NCI-H187 treated with DMSO at 0.1 percent for 48 hours (cell line): ENCODE results near the gene CD81.

Experiments used
- DNase-seq: peaks from one replicate; lab custom pipeline; 2025; lab: John Stamatoyannopoulos, UW

The CD81 gene

DNA sequence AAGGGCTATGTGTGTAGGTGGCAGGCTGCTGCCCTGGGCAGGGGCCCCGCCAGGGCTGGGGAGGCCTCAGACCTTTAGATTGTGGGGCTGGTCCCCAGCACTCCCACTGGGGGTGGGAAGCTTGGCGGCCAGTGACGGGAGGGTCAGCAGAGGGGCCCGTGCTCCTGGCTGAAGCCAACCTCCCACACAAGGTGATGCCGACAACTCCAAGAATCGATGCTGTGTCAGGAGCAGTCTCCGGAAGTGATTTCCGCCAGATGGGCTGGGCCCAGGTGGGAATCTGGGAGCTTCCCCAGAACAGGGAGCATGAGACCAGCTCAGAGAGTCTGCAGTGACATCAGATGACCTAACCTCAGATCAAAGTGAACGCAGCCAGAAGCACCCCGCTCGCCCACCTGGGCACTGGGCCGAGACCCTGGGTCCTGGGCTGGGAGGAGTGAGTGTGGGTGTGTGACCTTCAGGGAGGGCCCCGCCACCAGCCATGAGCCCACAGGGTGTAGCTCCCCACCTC is 59.5 kb downstream of the CD81 start:
- no peak for DNase-seq

- no peak for DNase-seq
Measured at GRCh38 chr11:2437516-2437915, 60.4 kb downstream of the CD81 start.

DNA sequence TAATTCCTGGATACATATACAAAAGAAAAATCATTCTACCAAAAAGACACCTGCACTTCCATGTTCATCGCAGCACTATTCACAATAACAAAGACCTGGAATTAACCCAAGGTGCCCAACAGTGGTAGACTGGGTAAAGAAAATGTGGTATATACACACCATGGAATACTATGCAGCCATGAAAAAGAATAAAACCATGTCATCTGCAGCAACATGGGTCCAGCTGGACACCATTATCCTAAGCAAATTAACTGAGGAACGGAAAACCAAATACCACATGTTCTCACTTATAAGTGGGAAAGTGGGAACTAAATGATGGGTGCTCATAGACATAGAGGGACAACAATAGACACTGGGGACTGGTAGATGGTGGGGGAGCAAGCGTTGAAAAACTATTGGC is 62.7 kb downstream of the CD81 start:
- no peak for DNase-seq

GRCh38 chr11:2440646-2441045 is 63.5 kb downstream of the CD81 start:
- DNase-seq, result no peak

DNA sequence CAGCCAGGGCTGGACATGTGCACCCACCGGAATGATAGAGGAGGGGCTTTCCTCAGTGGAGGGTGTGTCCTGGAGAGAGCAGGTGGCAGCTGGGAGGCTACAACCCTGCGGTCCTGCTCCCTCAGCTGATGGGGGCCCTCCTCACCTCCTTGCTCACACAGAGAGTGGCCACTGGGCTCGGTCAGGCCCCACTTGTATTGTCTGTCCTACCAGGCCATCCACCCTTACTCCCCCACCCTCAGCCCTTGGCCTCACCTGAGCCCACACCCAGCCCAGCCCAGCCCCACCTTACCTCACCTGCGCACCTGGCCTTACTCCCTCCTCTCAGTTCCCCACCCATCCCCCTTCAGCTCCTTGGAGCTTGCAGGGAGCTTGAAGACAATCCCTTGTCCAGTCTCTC is 64.1 kb downstream of the CD81 start:
- no peak for DNase-seq

DNA sequence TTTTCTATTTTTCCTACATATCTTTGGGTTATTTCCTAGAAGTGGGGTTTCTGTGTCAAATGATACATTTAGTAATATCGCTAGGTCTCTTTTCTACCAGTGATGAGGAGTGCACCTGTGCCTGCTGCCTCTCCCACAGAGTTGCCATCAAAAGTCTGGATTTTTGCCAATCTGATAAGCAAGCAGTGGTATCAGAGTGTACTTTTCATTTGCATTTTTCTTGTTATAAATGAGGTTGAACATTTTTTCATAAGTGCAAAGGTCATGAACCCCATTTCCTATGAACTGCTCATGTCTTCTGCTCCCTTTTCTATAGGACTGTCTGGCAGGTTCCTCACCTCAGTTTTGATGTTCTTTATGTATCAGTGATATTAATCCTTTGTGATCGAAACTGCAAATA is 65.5 kb downstream of the CD81 start:
- no peak for DNase-seq

DNA sequence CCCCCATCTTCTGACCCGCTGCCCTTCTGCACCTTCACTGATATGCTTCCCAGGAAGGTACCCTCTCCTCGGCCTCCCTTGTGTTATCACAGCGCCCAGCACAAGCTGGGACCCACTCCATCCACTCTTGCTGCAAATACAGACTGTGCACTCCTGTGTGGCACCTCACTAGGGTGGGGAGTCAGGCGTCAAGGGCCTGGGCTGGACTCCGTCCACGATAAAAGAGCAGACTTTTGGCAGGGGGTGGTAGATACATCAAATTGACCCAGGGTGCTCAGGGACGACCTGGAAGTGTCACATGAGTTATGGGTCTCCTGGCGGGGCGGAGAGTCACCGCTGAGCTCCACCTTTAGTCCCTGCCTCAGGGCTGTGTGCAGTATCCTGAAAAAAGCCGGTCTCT is 66.3 kb downstream of the CD81 start:
- DNase-seq, result no peak

DNA sequence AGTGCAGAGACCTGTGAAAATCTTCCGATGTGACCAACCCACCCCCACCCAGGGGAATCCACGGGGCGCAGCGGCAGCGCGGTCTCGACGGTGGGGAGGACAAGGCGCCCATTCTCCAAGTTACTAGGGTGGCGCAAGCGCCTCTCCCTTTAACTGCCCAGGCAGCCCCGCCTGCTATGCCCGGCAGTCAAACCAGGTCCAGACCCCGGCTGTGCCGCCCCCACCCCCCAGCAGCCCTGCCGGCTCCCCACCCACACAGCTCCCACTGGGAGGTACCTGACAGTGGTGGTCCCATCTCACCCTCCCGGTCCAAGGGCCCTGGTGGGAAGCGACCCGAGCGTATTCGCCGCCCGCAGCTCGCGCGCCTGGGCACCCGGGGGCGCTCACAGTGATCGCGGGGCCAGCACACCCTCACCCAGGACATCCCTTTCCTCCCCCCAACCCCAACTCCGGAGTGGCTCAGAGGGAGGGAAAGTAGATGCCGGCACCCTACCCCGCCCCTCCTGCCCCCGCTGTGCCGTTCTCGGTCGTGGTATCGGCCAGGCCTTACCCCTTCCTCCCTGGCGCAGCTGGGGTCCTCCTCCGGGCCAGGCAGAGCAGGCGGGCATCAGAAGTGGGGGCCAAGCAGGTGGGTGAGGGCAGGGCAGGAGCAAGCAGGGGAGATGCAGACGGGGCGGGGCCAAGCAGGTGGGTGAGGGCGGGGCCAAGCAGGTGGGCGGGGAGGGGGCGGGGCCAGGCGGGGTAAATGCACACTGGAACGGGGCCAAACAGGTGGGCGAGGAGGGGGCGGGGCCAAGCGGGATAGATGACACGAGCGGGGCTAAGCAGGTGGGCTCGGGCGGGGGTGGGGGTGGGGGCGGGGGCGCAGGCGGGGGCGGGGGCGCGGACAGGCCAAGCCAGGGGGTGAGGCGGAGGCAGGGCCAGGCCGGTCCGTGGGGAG is 67.0 kb downstream of the CD81 start, which contains the start of gene TRPM5:
TSS of gene TRPM5 (minus strand) at position 634 of the 940 bp plus-strand sequence. CDS start 21,478 bp downstream, outside the sequence.
- no peak for DNase-seq

DNA sequence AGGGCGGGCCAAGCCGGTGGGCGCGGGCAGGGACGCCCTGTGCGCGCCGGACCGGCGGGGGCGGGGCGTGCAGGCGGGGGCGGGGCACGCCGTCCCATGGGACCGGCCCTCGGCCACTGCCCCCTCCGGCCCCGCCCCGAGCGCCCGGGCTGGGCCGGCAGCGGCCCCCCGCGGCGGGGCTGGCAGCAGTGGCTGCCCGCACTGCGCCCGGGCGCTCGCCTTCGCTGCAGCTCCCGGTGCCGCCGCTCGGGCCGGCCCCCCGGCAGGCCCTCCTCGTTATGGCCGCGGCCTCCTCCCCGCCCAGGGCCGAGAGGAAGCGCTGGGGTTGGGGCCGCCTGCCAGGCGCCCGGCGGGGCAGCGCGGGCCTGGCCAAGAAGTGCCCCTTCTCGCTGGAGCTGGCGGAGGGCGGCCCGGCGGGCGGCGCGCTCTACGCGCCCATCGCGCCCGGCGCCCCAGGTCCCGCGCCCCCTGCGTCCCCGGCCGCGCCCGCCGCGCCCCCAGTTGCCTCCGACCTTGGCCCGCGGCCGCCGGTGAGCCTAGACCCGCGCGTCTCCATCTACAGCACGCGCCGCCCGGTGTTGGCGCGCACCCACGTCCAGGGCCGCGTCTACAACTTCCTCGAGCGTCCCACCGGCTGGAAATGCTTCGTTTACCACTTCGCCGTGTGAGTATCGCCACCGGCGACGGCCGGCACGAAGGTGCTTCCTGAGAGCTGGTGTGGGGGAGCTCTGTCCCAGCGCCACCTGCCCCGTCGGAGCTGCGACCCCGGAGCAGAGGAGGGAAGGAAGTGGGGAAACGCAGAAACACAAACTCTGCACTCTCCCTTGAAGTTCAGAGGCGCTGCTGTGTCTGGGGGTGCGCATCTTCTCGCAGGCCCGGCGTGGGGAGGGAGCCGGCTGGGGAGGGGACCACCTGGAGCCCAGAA is 68.0 kb downstream of the CD81 start, which contains the start of gene KCNQ1:
TSS of gene KCNQ1 (plus strand) at position 188 of the 925 bp plus-strand sequence. CDS start at position 279, 91 bp downstream.
- no peak for DNase-seq

- no peak for DNase-seq
Measured at GRCh38 chr11:2445746-2446551, 68.8 kb downstream of the CD81 start.

DNA sequence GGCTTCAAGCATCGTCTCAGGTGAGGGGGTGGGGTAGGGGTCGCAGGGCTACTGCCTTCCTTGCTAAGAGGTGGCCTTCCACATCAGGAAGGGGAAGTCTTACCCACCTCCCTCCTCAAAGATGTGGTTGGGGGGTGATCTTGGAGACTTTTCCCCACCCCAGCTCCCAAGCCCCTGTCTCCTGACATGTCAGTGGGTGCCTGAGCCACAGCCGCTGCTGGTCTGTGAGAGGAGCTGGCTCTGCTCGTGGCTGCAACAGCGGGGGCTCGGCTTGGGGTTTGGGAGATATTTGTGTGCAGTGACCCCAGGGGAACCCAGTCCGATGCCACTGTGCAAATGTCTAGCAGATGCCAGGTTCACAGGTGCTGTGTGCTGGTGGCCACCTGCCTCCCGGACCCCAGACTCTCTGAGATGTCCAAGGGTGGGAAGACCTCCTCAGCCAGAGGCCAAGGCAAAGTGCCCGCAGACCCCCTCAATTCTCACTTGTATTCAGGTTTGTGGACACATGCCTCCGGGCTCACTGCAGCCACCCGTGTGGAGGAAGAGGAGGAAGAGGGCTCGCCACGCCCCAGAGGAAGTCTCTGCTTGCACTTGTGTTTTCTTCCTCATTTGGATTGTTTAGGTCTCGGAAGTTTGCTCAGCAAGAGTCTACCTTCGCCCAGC is 69.6 kb downstream of the CD81 start:
- DNase-seq, result no peak
